ENCODE results near the gene SKOR1. TPM values are rescaled to one million over a fixed set of nuclear protein-coding genes. Genes with fewer than 3 reads are reported as not detected.
A peak's percentile ranks its signal among the peaks of the same experiment; 100 is the strongest.

The SKOR1 gene
- total RNA-seq, 1 donor, result 0.36 TPM

GRCh38 chr15:67829647-67830504, 4.6 kb downstream of the SKOR1 start:
- no peak overlapping the region for H2AFZ ChIP-seq (ENCODE audit: low read length)
- H3K27me3 ChIP-seq (ENCODE audit: insufficient read depth, low read length), result peaks cover 94% of the 10 kb centered on the region
- H3K4me3 ChIP-seq (ENCODE audit: insufficient read depth, low read length), result no peak overlapping the region
- H3K27ac ChIP-seq (ENCODE audit: low read depth, low read length), result no peak overlapping the region
- no peaks in the 10 kb centered on the region for H3K36me3 ChIP-seq (ENCODE audit: insufficient read depth, low read length)
- no peaks in the 10 kb centered on the region for H3K9me3 ChIP-seq (ENCODE audit: low read depth, low read length)
- no peak overlapping the region for H3K4me2 ChIP-seq (ENCODE audit: insufficient read depth, low read length)
- H3K79me2 ChIP-seq (ENCODE audit: insufficient read depth, low read length), result no peaks in the 10 kb centered on the region
- DNase-seq (ENCODE audit: insufficient read length, low spot score, missing footprints), result peak; percentile 85
- no peak for TF ChIP-seq CTCF (IDR thresholded peaks at IDR 0.05; ENCODE audit: extremely low read depth, low read depth, low read length)
- peaks cover 5% of the 10 kb centered on the region for H3K4me1 ChIP-seq (ENCODE audit: insufficient read depth, low read length)
- H4K20me1 ChIP-seq (ENCODE audit: insufficient read depth, low read length), result peaks cover 5% of the 10 kb centered on the region

- Histone ChIP-seq H3K9me3 (ENCODE audit: low read depth, low read length) (no peaks in the 10 kb centered on the region), H3K4me3 (ENCODE audit: insufficient read depth, low read length) (no peak overlapping the region), H3K4me2 (ENCODE audit: insufficient read depth, low read length) (no peak overlapping the region), H4K20me1 (ENCODE audit: insufficient read depth, low read length) (peaks cover 1% of the 10 kb centered on the region), H3K4me1 (ENCODE audit: insufficient read depth, low read length) (peaks cover 11% of the 10 kb centered on the region), H3K27ac (ENCODE audit: low read depth, low read length) (no peak overlapping the region), H3K36me3 (ENCODE audit: insufficient read depth, low read length) (no peaks in the 10 kb centered on the region), H3K27me3 (ENCODE audit: insufficient read depth, low read length) (peaks cover 95% of the 10 kb centered on the region), H3K79me2 (ENCODE audit: insufficient read depth, low read length) (no peaks in the 10 kb centered on the region), H2AFZ (ENCODE audit: low read length) (no peak overlapping the region)
- DNase-seq (ENCODE audit: insufficient read length, low spot score, missing footprints), result peak; percentile 79
- TF ChIP-seq CTCF (IDR thresholded peaks at IDR 0.05; ENCODE audit: extremely low read depth, low read depth, low read length), result no peak
Observed at GRCh38 chr15:67831363-67831762, 6.1 kb downstream of the SKOR1 start.

- H3K4me3 ChIP-seq (ENCODE audit: insufficient read depth, low read length), result no peak overlapping the region
- no peaks in the 10 kb centered on the region for H3K9me3 ChIP-seq (ENCODE audit: low read depth, low read length)
- no peaks in the 10 kb centered on the region for H3K36me3 ChIP-seq (ENCODE audit: insufficient read depth, low read length)
- no peaks in the 10 kb centered on the region for H3K79me2 ChIP-seq (ENCODE audit: insufficient read depth, low read length)
- no peak overlapping the region for H2AFZ ChIP-seq (ENCODE audit: low read length)
- H4K20me1 ChIP-seq (ENCODE audit: insufficient read depth, low read length), result no peaks in the 10 kb centered on the region
- H3K4me1 ChIP-seq (ENCODE audit: insufficient read depth, low read length), result peaks cover 11% of the 10 kb centered on the region
- peaks cover 93% of the 10 kb centered on the region for H3K27me3 ChIP-seq (ENCODE audit: insufficient read depth, low read length)
- DNase-seq (ENCODE audit: insufficient read length, low spot score, missing footprints), result peak; percentile 95
- H3K4me2 ChIP-seq (ENCODE audit: insufficient read depth, low read length), result no peak overlapping the region
- H3K27ac ChIP-seq (ENCODE audit: low read depth, low read length), result no peak overlapping the region
- peak; percentile 60 for TF ChIP-seq CTCF (IDR thresholded peaks at IDR 0.05; ENCODE audit: extremely low read depth, low read depth, low read length)
Observed at GRCh38 chr15:67832031-67832551, 6.8 kb downstream of the SKOR1 start.
